ENCODE results near the gene SUSD4.

DNA sequence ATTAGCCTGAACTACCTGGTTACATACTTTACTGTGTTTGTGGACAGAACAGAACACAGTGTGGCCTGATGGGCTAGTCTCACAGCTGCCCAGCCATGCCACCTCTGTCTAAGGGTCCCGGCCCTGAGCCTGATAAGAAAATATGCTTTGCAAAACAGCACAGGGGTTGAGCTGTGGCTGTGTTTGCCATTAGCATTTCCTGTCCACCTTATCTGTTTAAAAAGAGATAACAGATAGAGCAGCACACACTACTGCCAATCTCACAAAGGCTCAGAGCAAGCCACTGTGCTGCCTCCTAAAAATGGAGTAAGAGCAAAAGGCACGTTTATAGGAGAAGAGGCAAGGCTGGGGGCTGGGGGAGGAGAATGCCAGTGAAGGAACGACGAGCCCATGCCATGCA lies 95.0 kb downstream of the SUSD4 start:
- TF ChIP-seq CTCF (IDR thresholded peaks at IDR 0.05; ENCODE audit: poor library complexity) (no peak), EZH2 (IDR thresholded peaks at IDR 0.05; ENCODE audit: borderline replicate concordance) (no peak), EZH2phosphoT487 (IDR thresholded peaks at IDR 0.05; ENCODE audit: low read depth, severe bottlenecking, unreplicated experiment) (no peak)

Data from hepatocyte (in vitro differentiated cells).